Neural cell (in vitro differentiated cells): Measurements from ENCODE around the gene KCTD12. TPM values are rescaled to one million over a fixed set of nuclear protein-coding genes. Genes with fewer than 3 reads are reported as not detected.

Experiments used
- H2AFZ ChIP-seq: fragments of 200-600, 300-800 bp; sonication (generic), shearing (Covaris generic); 2 replicates; pipeline ENCODE4 v1.6.0; 2014; ENCODE audit warnings: low read depth, mild to moderate bottlenecking, antibody characterized with exemption, low read length, moderate library complexity
- H3F3A ChIP-seq: fragments of 200-600 bp; shearing (Covaris generic); 2 replicates; pipeline ENCODE4 v1.6.1; 2016; ENCODE audit warnings: mild to moderate bottlenecking, moderate library complexity, mixed read lengths, antibody characterized with exemption, low read length; ENCODE audit not compliant: insufficient read depth, poor library complexity, severe bottlenecking
- H3K27ac ChIP-seq: fragments of 200-600, 300-800 bp; sonication (generic), shearing (Covaris generic); 2 replicates; pipeline ENCODE4 v1.5.1; 2014; ENCODE audit warnings: mild to moderate bottlenecking, low read length, moderate library complexity
- H3K27me3 ChIP-seq: fragments of 300-800, 200-600 bp; sonication (generic), shearing (Covaris generic); 2 replicates; pipeline ENCODE4 v1.6.0; 2014; ENCODE audit warnings: mild to moderate bottlenecking, low read depth, low read length, moderate library complexity; ENCODE audit not compliant: insufficient read depth
- H3K36me3 ChIP-seq: fragments of 300-800, 200-600 bp; sonication (generic), shearing (Covaris generic); 2 replicates; pipeline ENCODE4 v1.5.1; 2014; ENCODE audit warnings: mild to moderate bottlenecking, antibody characterized with exemption, low read length, moderate library complexity; ENCODE audit not compliant: insufficient read depth
- H3K4me2 ChIP-seq: fragments of 300-800, 200-600 bp; sonication (generic), shearing (Covaris generic); 2 replicates; pipeline ENCODE4 v1.6.0; 2014; ENCODE audit warnings: mild to moderate bottlenecking, low read length
- H3K4me3 ChIP-seq: fragments of 300-800, 200-600 bp; sonication (generic), shearing (Covaris generic); 2 replicates; pipeline ENCODE4 v1.5.1; 2014; ENCODE audit warnings: mild to moderate bottlenecking, low read length, moderate library complexity
- H3K79me2 ChIP-seq: fragments of 200-600 bp; shearing (Covaris generic); replicated peaks from 2 replicates; pipeline ENCODE4 v1.6.0; 2014; ENCODE audit warnings: mild to moderate bottlenecking, low read length, moderate library complexity; ENCODE audit not compliant: insufficient read depth
- H3K9ac ChIP-seq: fragments of 300-800, 200-600 bp; sonication (generic), shearing (Covaris generic); 2 replicates; pipeline ENCODE4 v1.6.1; 2016; ENCODE audit warnings: mild to moderate bottlenecking, low read length, mixed read lengths
- H3K9me2 ChIP-seq: fragments of 200-600 bp; shearing (Covaris generic); 2 replicates; pipeline ENCODE4 v1.6.1; 2016; ENCODE audit warnings: mild to moderate bottlenecking, low read length, mixed read lengths; ENCODE audit not compliant: insufficient read depth
- H3K9me3 ChIP-seq: fragments of 200-600, 300-800 bp; sonication (generic), shearing (Covaris generic); 2 replicates; pipeline ENCODE4 v1.6.1; 2016; ENCODE audit warnings: mild to moderate bottlenecking, mixed run types, low read length, moderate library complexity, mixed read lengths
- H4K20me1 ChIP-seq: fragments of 200-600 bp; shearing (Covaris generic); 2 replicates; pipeline ENCODE4 v1.6.1; 2016; ENCODE audit warnings: mild to moderate bottlenecking, mixed run types; ENCODE audit not compliant: insufficient read depth
- EP300 ChIP-seq: fragments of 450-650 bp; conservative IDR thresholded peaks from 2 replicates; pipeline ENCODE4 v1.6.1; 2014; ENCODE audit warnings: antibody characterized with exemption, mild to moderate bottlenecking, moderate library complexity; ENCODE audit not compliant: poor library complexity, severe bottlenecking
- EZH2 ChIP-seq: fragments of 200-600, 300-800 bp; shearing (Covaris generic), sonication (generic); IDR thresholded peaks from 2 replicates; pipeline ENCODE4 v1.6.1; 2014; ENCODE audit warnings: antibody characterized with exemption, low read length, borderline replicate concordance, mild to moderate bottlenecking; ENCODE audit not compliant: insufficient read depth, poor library complexity, severe bottlenecking
- MXI1 ChIP-seq: fragments of 450-650 bp; conservative IDR thresholded peaks from 2 replicates; pipeline ENCODE4 v1.6.1; 2014; ENCODE audit warnings: antibody characterized with exemption, mild to moderate bottlenecking; ENCODE audit not compliant: poor library complexity, severe bottlenecking
- POLR2AphosphoS5 ChIP-seq: IDR thresholded peaks from 2 replicates; pipeline ENCODE4 v1.6.1; 2012
- RAD21 ChIP-seq: fragments of 450-650 bp; conservative IDR thresholded peaks from 2 replicates; pipeline ENCODE4 v1.6.1; 2014; ENCODE audit warnings: antibody characterized with exemption, mild to moderate bottlenecking, moderate library complexity
- SMC3 ChIP-seq: fragments of 450-650 bp; conservative IDR thresholded peaks from 2 replicates; pipeline ENCODE4 v1.6.1; 2014; ENCODE audit warnings: antibody characterized with exemption, mild to moderate bottlenecking, moderate library complexity; ENCODE audit not compliant: poor library complexity
- TAF1 ChIP-seq: IDR thresholded peaks from 2 replicates; pipeline ENCODE4 v1.6.1; 2012; ENCODE audit warnings: low read depth
- polyA plus RNA-seq: library from polyadenylated mRNA; depleted of rRNA; stranded (reverse); fragments of >200 nt; gene quantifications from 2 replicates; pipeline ENCODE4 v1.2.3, GENCODE V29; 2014
- TF ChIP-seq, protein P1 (sequence below): IDR thresholded peaks from 2 replicates; pipeline ENCODE4 v1.6.1; 2012; ENCODE audit warnings: borderline replicate concordance
- TF ChIP-seq, protein P2 (sequence below): fragments of 450-650 bp; IDR thresholded peaks from 2 replicates; pipeline ENCODE4 v1.5.1; 2014; ENCODE audit warnings: antibody characterized with exemption, mild to moderate bottlenecking, moderate library complexity; ENCODE audit not compliant: poor library complexity, severe bottlenecking

Gene KCTD12
- polyA plus RNA-seq, 1 donor from 2014 or later = 2.7 TPM

DNA sequence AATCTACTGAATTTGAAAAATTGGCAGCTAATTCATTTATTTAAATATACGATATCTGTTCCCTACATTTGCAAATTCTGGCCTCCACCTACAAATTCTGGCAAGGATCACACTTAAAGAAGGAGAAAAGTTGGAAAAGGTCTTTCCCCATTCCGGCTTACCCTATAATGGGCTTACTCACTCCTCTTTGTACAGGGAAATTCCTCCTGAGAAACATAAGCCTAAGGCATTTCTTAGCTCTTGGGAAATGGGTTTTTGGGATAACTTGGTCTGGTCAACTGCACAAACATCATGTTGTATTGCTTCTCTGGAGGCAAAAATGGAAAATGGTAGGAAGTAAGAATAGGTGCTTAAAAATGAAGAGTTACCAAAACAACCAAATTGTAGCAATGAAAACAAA lies 25.5 kb downstream of the KCTD12 start:
- Histone ChIP-seq H3F3A (no peaks in the 10 kb centered on the region), H3K27ac (no peak overlapping the region), H2AFZ (no peak overlapping the region), H3K9ac (no peak overlapping the region), H3K4me3 (no peak overlapping the region), H3K79me2 (no peaks in the 10 kb centered on the region), H3K9me3 (no peaks in the 10 kb centered on the region), H3K36me3 (no peaks in the 10 kb centered on the region), H3K4me2 (no peak overlapping the region), H3K9me2 (no peaks in the 10 kb centered on the region), H3K27me3 (no peaks in the 10 kb centered on the region), H4K20me1 (no peaks in the 10 kb centered on the region)
- TF ChIP-seq, protein P1, sequence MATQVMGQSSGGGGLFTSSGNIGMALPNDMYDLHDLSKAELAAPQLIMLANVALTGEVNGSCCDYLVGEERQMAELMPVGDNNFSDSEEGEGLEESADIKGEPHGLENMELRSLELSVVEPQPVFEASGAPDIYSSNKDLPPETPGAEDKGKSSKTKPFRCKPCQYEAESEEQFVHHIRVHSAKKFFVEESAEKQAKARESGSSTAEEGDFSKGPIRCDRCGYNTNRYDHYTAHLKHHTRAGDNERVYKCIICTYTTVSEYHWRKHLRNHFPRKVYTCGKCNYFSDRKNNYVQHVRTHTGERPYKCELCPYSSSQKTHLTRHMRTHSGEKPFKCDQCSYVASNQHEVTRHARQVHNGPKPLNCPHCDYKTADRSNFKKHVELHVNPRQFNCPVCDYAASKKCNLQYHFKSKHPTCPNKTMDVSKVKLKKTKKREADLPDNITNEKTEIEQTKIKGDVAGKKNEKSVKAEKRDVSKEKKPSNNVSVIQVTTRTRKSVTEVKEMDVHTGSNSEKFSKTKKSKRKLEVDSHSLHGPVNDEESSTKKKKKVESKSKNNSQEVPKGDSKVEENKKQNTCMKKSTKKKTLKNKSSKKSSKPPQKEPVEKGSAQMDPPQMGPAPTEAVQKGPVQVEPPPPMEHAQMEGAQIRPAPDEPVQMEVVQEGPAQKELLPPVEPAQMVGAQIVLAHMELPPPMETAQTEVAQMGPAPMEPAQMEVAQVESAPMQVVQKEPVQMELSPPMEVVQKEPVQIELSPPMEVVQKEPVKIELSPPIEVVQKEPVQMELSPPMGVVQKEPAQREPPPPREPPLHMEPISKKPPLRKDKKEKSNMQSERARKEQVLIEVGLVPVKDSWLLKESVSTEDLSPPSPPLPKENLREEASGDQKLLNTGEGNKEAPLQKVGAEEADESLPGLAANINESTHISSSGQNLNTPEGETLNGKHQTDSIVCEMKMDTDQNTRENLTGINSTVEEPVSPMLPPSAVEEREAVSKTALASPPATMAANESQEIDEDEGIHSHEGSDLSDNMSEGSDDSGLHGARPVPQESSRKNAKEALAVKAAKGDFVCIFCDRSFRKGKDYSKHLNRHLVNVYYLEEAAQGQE = no peak
- no peak for TF ChIP-seq RAD21
- no peak for TF ChIP-seq POLR2AphosphoS5
- TF ChIP-seq, protein P2, sequence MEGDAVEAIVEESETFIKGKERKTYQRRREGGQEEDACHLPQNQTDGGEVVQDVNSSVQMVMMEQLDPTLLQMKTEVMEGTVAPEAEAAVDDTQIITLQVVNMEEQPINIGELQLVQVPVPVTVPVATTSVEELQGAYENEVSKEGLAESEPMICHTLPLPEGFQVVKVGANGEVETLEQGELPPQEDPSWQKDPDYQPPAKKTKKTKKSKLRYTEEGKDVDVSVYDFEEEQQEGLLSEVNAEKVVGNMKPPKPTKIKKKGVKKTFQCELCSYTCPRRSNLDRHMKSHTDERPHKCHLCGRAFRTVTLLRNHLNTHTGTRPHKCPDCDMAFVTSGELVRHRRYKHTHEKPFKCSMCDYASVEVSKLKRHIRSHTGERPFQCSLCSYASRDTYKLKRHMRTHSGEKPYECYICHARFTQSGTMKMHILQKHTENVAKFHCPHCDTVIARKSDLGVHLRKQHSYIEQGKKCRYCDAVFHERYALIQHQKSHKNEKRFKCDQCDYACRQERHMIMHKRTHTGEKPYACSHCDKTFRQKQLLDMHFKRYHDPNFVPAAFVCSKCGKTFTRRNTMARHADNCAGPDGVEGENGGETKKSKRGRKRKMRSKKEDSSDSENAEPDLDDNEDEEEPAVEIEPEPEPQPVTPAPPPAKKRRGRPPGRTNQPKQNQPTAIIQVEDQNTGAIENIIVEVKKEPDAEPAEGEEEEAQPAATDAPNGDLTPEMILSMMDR = no peak
- no peak for TF ChIP-seq SMC3
- no peak for TF ChIP-seq EP300
- TF ChIP-seq TAF1 = no peak
- no peak for TF ChIP-seq MXI1
- TF ChIP-seq EZH2 = no peak

DNA sequence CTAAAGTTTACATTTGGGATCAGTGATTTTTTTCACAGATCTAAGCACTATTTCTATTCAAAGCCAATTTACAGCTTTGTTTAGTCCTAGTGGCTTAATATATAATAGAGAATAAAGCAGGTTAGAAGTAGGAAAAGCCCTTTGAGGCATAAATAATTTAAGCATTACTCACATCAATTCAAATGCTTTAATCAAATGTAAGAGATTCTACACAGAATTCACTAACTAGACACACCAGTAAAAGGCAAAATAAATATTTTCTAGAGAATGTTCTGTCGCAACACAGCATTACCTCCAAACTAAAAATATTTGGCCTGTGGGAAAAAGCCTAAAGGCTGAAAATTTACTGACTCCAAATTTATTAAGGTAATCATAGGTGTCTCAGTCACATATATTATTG lies 31.3 kb downstream of the KCTD12 start:
- no peak overlapping the region for H3K9ac ChIP-seq
- H3K27ac ChIP-seq = no peak overlapping the region
- H3K36me3 ChIP-seq = no peaks in the 10 kb centered on the region
- no peak overlapping the region for H2AFZ ChIP-seq
- H3K4me3 ChIP-seq = no peak overlapping the region
- H3K9me2 ChIP-seq = no peaks in the 10 kb centered on the region
- no peak overlapping the region for H3K4me2 ChIP-seq
- H4K20me1 ChIP-seq = no peaks in the 10 kb centered on the region
- no peaks in the 10 kb centered on the region for H3F3A ChIP-seq
- no peaks in the 10 kb centered on the region for H3K27me3 ChIP-seq
- no peaks in the 10 kb centered on the region for H3K9me3 ChIP-seq
- no peaks in the 10 kb centered on the region for H3K79me2 ChIP-seq
- TF ChIP-seq RAD21 = no peak
- TF ChIP-seq, protein P1 = no peak
- no peak for TF ChIP-seq POLR2AphosphoS5
- TF ChIP-seq EP300 = no peak
- no peak for TF ChIP-seq TAF1
- no peak for TF ChIP-seq MXI1
